Right lobe of liver (tissue), 4 donors: ENCODE measurements around the gene TNKS2.
"Not testable (repeated sequence)": the region's sequence is repeated elsewhere in the genome, so short reads cannot be mapped to it uniquely, and the experiment has no call there.

Experiments
- CTCF ChIP-seq, 4 donors: fragments of 200-600 bp in 3 of 4; fragments of 450-650 bp in 1 of 4; IDR thresholded peaks; one replicate each; pipeline versions ENCODE4 v1.5.1 to v1.8.0; 2016 to 2022; ENCODE audit warnings: antibody characterized with exemption in 4 of 4, mild to moderate bottlenecking in 2 of 4
- POLR2A ChIP-seq: fragments of 450-650 bp; IDR thresholded peaks from one replicate; pipeline ENCODE4 v1.6.1; 2017; ENCODE audit warnings: antibody characterized with exemption, mild to moderate bottlenecking
- donor health status: DM: no; HTN: no; CAD: no.
- donor health status: DM: no; HTN: no; CAD: no.
- donor health status: DM: no; HTN: yes; CAD: no.

GRCh38 chr10:91807264-91807663 is 9.0 kb downstream of the TNKS2 start:
- TF ChIP-seq CTCF (IDR thresholded peaks at IDR 0.05); POLR2A: not testable (repeated sequence)
